WERI-Rb-1 (cell line): Measurements from ENCODE around the gene CARMIL3.

Source experiments
- DNase-seq: peaks from one replicate; pipeline ENCODE4 v3.0.0-alpha.2; 2020
- H3K27ac ChIP-seq: fragments of 250-450 bp; sonication (Bioruptor Pico); 2 replicates; pipeline ENCODE4 v1.5.1; 2020; ENCODE audit warnings: mild to moderate bottlenecking, moderate library complexity
- H3K27me3 ChIP-seq: fragments of 250-450 bp; sonication (Bioruptor Pico); 2 replicates; pipeline ENCODE4 v1.5.1; 2021; ENCODE audit warnings: mild to moderate bottlenecking, low read depth, moderate library complexity; ENCODE audit not compliant: insufficient read depth, severe bottlenecking
- H3K36me3 ChIP-seq: fragments of 250-450 bp; sonication (Bioruptor Pico); 2 replicates; pipeline ENCODE4 v1.5.1; 2020; ENCODE audit warnings: mild to moderate bottlenecking, moderate library complexity
- H3K4me3 ChIP-seq: 2 replicates; pipeline ENCODE4 v1.5.1; 2011; ENCODE audit warnings: low read depth, mild to moderate bottlenecking, control low read depth, low read length
- H3K9me3 ChIP-seq: fragments of 250-450 bp; sonication (Bioruptor Pico); 2 replicates; pipeline ENCODE4 v1.5.1; 2021; ENCODE audit warnings: mild to moderate bottlenecking, moderate library complexity; ENCODE audit not compliant: severe bottlenecking
- TF ChIP-seq, protein P1 (sequence below): IDR thresholded peaks from 2 replicates; pipeline ENCODE4 v1.5.1; 2011; ENCODE audit warnings: low read depth, mild to moderate bottlenecking, control low read depth, inconsistent platforms, low read length

Gene CARMIL3

DNA sequence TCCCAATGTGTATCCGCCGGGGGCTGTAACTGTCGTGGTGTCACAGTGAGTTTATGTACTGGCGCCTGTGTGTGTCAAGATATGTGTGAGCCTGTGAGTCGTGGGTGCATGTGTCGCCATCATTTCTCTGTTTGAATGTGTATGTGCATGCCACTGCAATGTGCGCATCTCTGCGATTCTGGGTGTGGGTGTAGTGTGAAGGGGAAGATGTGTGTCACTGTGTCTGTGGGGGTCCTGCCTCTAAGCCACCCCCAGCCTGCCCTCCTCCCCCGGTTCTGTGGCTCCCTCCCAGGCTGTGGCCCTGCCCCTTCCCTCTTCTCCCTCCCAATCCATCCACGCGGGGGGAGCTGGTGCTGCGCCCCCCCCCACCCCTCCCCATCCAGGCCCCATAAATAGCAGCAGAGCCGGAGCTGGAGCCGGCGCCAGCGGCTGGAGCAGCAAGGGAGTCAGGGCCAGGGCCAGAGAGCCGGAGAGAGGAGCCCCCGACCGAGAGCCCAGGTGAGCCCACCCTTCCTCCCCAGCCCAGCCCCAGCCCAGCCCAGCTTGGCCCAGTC is 19.4 kb downstream of the CARMIL3 start, which contains the start of gene CPNE6:
Gene CPNE6 (plus strand): TSS at position 419 of the 554 bp plus-strand sequence. CDS start 1,375 bp downstream, outside the sequence.
- H3K27me3 ChIP-seq = no peaks in the 10 kb centered on the region
- H3K4me3 ChIP-seq = no peak within 1 kb of the TSS
- TF ChIP-seq, protein P1, sequence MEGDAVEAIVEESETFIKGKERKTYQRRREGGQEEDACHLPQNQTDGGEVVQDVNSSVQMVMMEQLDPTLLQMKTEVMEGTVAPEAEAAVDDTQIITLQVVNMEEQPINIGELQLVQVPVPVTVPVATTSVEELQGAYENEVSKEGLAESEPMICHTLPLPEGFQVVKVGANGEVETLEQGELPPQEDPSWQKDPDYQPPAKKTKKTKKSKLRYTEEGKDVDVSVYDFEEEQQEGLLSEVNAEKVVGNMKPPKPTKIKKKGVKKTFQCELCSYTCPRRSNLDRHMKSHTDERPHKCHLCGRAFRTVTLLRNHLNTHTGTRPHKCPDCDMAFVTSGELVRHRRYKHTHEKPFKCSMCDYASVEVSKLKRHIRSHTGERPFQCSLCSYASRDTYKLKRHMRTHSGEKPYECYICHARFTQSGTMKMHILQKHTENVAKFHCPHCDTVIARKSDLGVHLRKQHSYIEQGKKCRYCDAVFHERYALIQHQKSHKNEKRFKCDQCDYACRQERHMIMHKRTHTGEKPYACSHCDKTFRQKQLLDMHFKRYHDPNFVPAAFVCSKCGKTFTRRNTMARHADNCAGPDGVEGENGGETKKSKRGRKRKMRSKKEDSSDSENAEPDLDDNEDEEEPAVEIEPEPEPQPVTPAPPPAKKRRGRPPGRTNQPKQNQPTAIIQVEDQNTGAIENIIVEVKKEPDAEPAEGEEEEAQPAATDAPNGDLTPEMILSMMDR = no peak
- H3K27ac ChIP-seq = no peak within 1 kb of the TSS; the same call in none of the 2 replicates
- H3K9me3 ChIP-seq = no peaks in the 10 kb centered on the region
- no peaks in the 10 kb centered on the region for H3K36me3 ChIP-seq
- no peak for DNase-seq

DNA sequence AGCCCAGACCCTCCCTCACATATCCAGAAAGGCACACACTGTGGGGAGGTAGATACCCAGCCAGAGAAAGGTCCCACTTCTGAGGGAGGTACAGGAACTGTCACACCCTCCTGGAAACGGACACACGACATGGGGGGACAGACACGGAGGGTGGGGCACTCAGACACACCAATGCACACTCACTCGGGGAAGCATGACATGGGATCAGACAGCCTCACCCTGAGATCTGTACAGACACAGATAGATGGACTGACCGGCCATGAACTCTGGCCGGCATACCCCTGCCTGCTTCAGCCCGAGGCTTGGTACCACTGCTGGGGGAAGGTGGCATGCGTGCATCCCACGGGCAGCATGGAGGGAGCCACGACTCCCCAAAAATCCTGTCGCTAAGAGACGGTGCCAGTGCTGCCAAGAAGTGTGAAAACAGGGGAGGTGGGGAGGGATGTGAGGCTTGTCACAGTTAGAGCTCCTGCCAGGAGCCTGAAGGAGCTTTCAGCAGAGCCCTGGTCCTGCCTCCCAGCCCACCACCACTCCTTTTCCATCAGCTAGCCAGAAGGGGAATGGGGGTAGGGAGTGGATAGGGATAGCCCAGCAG is 20.1 kb downstream of the CARMIL3 start:
- Histone ChIP-seq H3K9me3 (no peaks in the 10 kb centered on the region), H3K4me3 (no peak overlapping the region), H3K36me3 (no peaks in the 10 kb centered on the region), H3K27ac (no peak overlapping the region), H3K27me3 (no peaks in the 10 kb centered on the region)
- TF ChIP-seq, protein P1 = no peak
- no peak for DNase-seq

DNA sequence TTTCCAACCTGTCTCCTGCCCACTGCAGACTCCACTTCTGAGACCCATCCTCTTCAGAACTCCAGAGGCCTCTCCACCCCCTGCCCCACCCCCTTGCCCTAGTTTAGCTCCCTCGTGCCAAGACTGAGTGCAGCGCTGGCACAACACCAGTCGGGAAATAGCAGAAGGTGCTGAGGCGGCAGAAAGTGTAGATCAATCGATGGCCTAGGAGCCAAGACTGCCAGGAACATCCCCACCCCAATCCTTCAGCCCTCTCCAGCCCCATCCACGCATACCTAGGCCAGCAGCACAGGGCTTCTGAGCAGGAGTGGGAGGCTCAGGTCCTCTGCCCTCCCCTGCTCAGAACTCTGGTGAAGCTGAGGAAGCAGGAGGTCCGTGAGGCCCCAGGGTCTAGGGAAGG is 20.6 kb downstream of the CARMIL3 start:
- Histone ChIP-seq H3K36me3 (no peaks in the 10 kb centered on the region), H3K4me3 (no peak overlapping the region), H3K9me3 (no peaks in the 10 kb centered on the region), H3K27me3 (no peaks in the 10 kb centered on the region), H3K27ac (peak overlapping the region; percentile 35)
- no peak for DNase-seq
- TF ChIP-seq, protein P1 = no peak

DNA sequence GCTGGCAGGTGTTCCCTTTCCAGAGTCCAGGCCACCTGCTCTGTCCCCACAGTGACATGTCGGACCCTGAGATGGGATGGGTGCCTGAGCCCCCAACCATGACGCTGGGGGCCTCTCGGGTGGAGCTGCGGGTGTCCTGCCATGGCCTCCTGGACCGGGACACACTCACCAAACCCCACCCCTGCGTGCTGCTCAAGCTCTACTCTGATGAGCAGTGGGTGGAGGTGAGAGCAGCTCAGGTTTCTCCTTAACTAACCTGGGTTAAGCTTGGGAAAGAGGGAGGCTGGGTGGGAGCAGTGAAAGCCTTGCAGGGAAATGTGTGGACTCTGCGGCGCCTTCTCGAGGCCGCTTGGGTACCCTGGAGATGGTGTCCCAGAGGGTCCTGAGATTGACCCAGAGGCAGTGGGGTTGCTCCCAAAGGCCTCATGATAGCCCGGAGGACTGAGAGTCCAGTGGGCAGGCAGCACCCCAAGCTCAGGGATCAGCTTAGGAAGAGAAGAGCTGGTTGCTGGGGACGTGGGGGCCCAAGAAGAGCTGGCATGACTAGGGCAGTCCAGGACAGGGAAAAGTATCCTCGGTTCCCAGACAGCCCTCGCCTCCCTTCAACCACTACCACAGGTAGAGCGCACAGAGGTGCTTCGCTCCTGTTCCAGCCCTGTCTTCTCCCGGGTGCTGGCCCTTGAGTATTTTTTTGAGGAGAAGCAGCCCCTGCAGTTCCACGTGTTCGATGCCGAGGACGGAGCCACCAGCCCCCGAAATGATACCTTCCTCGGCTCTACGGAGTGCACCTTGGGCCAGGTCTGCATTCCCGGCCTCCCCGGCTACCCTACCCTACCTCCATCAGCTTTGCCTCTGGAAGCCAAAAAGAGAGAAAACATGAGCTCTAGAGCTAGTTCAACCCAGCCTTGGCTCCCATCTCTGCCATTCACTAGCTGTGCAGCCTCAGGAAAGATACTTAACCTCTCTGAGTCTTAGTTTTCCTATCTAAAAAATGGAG is 21.4 kb downstream of the CARMIL3 start:
- Histone ChIP-seq H3K27me3 (no peaks in the 10 kb centered on the region), H3K36me3 (no peaks in the 10 kb centered on the region), H3K9me3 (no peaks in the 10 kb centered on the region), H3K4me3 (no peak overlapping the region), H3K27ac (peak overlapping the region; percentile 35)
- peak; percentile 71 for DNase-seq
- TF ChIP-seq, protein P1 = peak; percentile 20; the same call in 1 of the 2 replicates

DNA sequence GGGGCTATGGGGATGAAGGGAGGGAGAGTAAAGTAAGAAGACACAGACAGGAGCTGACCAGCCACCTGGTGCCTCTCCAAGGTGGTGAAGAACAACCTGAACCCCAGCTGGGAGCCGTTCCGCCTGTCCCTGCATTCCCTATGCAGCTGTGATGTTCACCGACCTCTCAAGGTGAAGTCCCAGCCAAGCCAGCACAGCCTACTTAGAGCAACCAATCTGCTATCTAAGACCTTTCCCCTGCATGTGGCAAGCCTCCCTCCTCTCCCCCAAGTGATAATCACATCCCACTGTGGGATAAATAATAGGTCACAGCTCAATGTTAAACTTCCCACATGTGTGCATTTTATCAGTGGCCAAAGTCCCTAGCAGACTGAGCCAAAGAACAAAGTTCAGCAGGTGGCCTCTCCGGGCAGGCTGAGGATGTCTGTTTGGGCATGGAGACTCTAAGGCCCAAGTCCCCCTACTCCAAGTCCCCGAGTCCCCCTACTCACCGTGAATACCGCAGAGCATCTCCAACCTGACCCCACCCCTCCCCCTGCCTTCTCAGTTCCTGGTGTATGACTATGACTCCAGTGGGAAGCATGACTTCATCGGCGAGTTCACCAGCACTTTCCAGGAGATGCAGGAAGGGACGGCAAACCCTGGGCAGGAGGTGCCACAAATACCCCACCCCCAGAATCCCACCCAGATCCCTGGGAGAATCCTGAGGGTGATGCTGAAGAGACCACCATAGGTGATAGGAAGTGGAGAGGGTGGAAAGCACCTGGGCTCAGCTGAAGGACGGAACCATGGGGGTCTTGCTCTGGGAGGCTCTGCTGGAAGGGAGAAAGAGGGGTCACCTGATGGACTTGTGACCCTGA is 23.0 kb downstream of the CARMIL3 start:
- H3K4me3 ChIP-seq = no peak overlapping the region
- no peaks in the 10 kb centered on the region for H3K9me3 ChIP-seq
- TF ChIP-seq, protein P1 = no peak
- no peaks in the 10 kb centered on the region for H3K36me3 ChIP-seq
- peak; percentile 56 for DNase-seq
- H3K27me3 ChIP-seq = no peaks in the 10 kb centered on the region
- H3K27ac ChIP-seq = peak overlapping the region; percentile 24; the same call in 1 of the 2 replicates
